Myocyte (in vitro differentiated cells): ENCODE results near the gene CD48. TPM values are rescaled to one million over a fixed set of nuclear protein-coding genes. Genes with fewer than 3 reads are reported as not detected.
"Not testable (repeated sequence)": the region's sequence is repeated elsewhere in the genome, so short reads cannot be mapped to it uniquely, and the experiment has no call there.

Experiments used
- DNase-seq: peaks from one replicate; pipeline ENCODE4 v3.0.0-alpha.2; 2012; ENCODE audit warnings: low read depth
- total RNA-seq: library from RNA; depleted of rRNA; stranded (reverse); fragments of >200 nt; gene quantifications from 2 replicates; pipeline ENCODE4 v1.2.3, GENCODE V29; 2014

CD48 gene
- total RNA-seq, 1 donor from 2014 or later: not detected

DNA sequence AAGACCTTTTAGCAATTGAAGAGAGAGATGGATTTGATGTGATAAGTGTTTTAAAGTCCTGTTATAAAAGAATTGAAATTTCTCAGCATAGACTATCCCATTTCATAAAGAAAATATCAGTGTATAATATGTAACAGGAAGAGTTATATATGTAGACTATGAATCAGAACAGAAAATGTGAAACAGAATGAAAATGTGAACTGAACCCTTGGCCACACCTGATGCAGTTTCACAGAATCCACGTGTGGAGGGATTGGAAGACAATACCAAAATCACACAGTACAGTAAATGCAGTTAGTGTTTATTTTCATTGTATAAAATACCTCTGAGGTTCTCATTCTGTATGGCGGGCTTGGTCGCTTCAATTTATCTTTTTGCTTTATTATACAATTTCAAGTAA lies 54.9 kb downstream of the CD48 start:
- DNase-seq: no peak

DNA sequence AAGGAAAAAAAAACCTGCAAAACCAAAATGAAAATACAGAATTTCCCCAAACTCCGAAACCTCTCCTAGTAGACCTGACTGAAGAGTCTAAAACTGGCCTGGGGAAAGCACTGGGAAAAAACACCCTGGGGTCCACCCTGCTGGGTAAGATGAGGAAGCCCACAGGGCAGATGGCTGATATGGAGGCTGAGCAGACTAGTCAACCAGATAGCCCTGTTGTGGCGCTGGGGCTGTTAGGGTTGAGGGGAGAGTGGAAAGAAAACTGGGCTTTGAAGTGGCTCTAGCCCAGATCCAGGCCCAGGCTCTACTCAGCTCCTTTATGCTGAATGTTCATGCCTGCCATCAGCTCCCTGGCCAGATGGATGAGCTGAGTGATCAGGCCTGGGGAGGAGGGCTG lies 58.0 kb downstream of the CD48 start:
- DNase-seq: no peak

GRCh38 chr1:160652924-160653619 lies 58.5 kb downstream of the CD48 start:
- DNase-seq: no peak

DNA sequence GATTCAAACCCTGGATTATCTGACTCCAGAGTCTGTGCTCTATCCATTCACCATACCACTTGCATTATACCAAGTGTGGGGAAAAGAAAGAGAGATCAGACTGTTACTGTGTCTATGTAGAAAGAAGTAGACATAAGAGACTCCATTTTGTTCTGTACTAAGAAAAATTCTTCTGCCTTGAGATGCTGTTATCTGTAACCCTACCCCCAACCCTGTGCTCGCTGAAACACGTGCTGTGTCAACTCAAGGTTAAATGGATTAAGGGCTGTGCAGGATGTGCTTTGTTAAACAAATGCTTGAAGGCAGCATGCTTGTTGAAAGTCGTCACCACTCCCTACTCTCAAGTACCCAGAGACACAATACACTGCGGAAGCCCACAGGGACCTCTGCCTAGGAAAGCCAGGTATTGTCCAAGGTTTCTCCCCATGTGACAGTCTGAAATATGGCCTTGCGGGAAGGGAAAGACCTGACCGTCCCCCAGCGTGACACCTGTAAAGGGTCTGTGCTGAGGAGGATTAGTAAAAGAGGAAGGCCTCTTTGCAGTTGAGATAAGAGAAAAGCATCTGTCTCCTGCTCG lies 59.5 kb downstream of the CD48 start:
- DNase-seq: not testable (repeated sequence)

DNA sequence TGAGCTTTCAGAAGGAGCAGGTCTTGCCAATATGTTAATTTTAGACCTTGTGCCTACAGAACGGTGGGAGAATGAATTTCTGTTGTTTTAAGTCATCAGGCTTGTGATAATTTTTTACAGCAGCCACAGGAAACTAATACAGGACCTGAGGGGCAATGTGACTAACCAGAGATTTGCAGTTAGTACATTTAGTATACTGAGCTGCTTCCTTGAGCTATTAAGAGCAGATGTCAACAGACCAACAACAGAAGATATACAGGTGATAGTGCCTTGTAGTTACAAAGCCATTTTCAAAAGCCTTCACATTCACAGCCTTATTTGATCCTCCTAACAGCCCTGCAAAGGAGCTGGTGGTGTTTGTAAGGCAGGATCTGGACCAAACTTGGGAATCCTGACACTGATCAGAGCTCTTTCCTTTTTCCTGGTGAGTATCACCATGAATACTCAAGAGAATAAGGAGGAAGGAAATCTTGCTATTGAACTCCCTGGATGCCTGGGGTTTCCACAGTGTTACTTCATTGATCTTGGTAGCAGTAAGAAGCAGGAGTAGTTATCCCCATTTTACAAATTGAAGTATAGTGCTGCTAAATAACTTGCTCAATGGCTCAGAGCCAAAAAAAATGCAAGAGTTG lies 60.1 kb downstream of the CD48 start:
- no peak for DNase-seq

GRCh38 chr1:160647329-160647720 lies 64.3 kb downstream of the CD48 start:
- no peak for DNase-seq

GRCh38 chr1:160646711-160647328 lies 64.8 kb downstream of the CD48 start, which contains the start of gene SLAMF1:
TSS of gene SLAMF1 (minus strand) at chr1:160647044. CDS start at chr1:160646945, 99 bp downstream.
- DNase-seq: peak; percentile 44

GRCh38 chr1:160646180-160646579 lies 65.4 kb downstream of the CD48 start:
- DNase-seq: no peak

DNA sequence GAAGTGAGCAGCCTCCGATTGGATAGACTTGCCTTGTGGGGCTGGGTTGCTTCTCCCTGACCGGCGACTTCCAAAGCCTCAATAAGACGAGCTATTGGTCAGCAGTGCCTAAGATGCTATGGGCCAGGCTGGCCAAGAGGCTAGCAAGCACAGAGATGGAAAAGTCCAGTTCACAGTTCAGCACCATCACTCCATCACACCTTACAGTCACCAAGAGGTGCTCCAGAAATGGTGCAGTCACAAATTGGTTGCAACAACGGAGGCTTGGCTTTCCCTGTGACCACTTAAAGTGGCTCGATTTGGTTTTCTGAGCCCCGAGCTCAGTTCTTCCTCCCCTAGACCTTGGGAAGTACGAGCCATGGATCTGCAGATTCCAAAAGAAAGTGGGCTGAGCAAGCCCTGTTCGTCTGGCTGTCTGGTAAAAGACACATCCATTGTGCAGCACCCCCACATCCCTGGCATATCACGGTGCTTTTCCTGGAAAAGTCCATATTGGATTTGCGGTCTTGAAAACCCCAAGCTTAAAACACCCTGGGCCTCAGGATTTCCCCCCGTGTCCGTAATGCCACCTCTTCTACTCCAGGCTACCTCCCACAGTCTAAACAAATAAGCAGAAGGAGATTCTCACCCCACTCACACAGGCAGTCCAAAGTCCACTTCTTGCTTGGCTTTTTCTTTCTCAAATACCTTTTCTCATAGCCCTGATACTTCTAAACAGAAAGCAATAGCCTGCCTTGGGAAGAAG lies 66.1 kb downstream of the CD48 start:
- DNase-seq: no peak

- DNase-seq: no peak
Observed at GRCh38 chr1:160644399-160644798, 67.2 kb downstream of the CD48 start.

DNA sequence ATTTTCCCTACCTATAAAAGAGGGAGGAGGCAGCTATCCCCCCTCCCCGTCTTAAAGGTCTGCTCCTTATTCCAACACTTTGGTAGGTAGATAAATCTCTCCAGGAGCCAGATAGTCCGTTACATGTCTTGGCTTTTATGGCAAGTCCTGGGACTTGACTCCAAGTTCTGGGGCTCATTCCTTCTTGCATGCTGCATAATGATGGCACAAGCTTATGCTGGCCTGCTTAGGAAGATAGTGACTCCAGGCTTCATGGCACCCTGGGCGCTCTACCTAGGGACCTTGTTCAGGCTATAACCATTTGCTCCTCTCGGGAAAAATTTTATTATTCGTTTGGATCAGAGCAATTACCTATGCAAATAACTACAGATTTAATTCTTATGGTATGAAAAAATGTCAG lies 68.5 kb downstream of the CD48 start:
- DNase-seq: no peak

GRCh38 chr1:160642281-160642644 lies 69.4 kb downstream of the CD48 start:
- DNase-seq: no peak

DNA sequence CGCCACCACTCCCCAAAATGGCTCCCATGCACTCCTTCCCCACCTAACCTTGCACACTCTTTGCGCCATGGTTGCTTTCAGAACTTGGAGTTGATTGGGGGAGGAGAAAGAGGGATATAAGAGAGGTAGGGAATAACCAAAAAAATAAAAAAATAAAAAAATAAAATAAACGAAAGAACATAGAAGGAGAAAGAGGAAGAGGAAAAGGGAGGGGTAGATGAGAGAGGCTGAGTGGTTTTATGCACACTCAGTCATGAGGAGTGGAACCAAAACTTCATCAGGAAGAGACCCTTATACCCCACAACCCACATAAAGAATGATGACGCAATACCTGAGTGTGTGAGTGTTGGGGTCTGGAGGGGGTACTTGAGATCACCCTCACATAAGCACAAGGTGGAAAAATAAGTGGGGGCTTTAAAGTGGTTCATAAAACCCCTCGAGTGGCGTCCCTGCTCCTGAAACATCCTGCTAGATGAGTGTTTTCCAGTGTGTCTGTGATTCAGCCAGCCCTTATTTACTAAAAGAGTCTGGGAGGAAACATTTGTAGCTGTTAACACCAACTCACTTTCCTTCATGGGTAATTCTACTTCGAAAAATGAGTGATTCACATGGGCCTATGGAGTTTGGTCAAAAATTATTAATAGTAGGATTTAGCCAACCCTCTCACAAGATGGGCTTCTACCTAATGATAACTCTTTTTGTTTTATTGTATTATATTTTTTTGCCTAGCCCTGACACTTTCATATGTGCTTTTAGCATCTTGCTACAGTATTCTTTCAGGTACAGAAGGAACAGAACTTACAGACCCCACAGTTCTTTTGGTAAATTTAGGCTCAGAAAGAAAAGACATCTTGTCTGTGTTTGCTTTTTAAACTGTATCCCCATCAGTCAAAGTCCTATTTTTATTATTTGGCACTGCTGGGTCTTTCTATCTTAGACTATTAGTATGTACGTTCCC lies 70.0 kb downstream of the CD48 start:
- no peak for DNase-seq

DNA sequence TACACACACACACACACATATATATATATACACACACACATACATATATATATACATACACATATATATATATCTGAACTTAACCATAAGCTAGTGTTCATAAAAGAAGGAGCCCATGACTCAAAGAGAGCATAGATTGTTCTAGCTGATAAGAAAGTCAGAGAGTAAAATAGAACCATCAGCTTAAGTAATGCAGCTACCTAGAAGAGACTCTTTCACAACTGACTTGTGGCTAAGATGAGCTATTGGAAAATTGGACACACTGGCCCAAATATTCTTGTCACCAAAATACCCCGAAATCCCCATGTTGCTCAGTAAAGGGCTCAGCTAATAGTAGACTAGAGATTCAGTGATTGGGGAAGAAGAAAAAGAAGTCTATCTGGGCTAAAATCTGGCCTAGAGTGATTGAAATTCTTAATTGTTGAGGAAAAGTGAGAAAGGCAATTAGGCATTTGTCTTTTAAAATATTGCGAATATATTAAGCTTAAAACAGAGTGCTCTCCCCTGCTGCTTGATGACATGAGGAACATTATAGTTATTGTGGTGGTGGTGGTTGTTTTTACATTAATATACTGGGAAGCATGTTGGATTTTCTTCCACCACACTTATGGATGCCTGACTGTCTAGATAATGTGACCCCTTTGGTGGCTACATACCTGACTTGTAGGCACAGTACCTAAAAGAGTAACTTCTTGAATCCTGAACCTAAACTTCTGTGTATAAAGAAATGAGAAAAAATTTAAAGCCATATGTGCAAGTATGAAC lies 71.1 kb downstream of the CD48 start:
- DNase-seq: no peak

DNA sequence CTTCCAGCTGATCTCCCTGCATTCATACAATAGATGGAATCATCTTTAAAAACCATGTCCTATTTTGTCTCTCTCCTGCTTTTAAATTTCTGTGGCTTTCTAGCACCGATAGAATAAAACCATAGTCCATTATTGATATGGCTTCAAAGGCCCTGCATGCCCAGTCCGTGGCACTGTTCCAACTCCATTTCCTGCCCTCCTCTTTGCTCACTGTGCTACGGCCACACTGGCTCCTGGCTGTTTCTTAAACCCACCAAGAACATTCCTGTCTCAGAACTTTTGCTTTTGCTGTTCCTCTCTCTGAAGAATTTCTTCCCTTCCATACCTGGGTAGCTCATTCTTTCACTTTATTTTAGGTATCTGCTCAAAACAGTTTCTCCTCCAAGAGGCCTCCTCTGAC lies 72.0 kb downstream of the CD48 start:
- DNase-seq: no peak

GRCh38 chr1:160638926-160639325 lies 72.7 kb downstream of the CD48 start:
- no peak for DNase-seq

DNA sequence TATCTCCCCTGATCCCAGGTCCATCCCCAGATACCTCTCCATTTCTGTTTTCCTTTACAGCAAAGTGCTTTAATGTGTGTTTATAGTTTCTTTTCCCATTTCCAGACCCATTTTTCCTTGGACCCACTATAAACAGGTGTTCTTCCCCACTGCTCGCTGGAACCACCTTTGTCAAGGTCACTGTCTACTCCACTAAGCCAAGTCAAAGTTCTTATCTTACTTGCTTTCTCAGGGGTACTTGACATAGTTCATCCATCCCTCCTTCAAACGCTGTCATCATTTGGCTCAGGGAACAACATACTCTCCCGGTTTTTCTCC lies 73.1 kb downstream of the CD48 start:
- DNase-seq: no peak

GRCh38 chr1:160637821-160638539 lies 73.6 kb downstream of the CD48 start:
- DNase-seq: no peak

DNA sequence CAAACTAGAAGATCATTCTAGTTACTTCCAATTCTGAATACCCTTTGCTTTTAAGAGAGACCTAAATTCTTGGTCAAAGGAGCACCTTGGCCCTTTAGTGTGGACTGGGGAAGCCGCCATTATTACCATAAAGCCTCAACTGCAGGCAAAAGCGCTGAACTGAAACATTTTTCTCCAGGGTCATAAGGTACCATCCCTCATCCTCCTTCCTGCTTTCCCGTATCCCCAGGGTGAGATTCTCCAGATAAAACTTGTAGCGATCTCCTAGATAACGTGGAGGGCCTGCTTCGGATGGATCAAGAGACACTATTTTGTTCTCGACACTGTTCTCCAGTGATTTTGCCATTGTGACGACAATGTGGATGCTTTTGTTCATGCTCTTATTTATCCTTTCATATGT lies 74.6 kb downstream of the CD48 start:
- DNase-seq: no peak
